ENCODE results near the gene SLC9A1. TPM values are rescaled to one million over a fixed set of nuclear protein-coding genes. Genes with fewer than 3 reads are reported as not detected.

The SLC9A1 gene
- total RNA-seq, 1 experiment from 2014 or later = 27.5 TPM

- H4K20me1 ChIP-seq (ENCODE audit: insufficient read depth) = no peaks in the 10 kb centered on the region
- H3K79me2 ChIP-seq (ENCODE audit: low read depth) = no peaks in the 10 kb centered on the region
- no peak overlapping the region for H3K4me3 ChIP-seq
- H3K4me1 ChIP-seq (replicated peaks; ENCODE audit: insufficient read depth) = no peaks in the 10 kb centered on the region
- ChIA-PET CTCF (interaction anchor here (0.6 kb wide), 2 partner anchors 26 to 96 kb away, joined by 4 to 10 read pairs; no protein-coding TSS in a partner anchor), POLR2A (ENCODE audit: unreplicated experiment) (interaction anchor here (0.6 kb wide), 1 partner anchor 532 kb away, joined by 4 read pairs; no protein-coding TSS in a partner anchor)
- intact Hi-C loops (cut with micrococcal nuclease; ENCODE audit: unreplicated experiment) = no loop called here
- no peak overlapping the region for H2AFZ ChIP-seq
- TF ChIP-seq CTCF (conservative IDR thresholded peaks at IDR 0.05) = no peak
- no peak for TF ChIP-seq EZH2 (IDR thresholded peaks at IDR 0.05; ENCODE audit: low read depth)
- H3K27ac ChIP-seq = no peak overlapping the region
- no peaks in the 10 kb centered on the region for H3K27me3 ChIP-seq (ENCODE audit: insufficient read depth, low read depth)
- H3K9me2 ChIP-seq (ENCODE audit: insufficient read depth) = no peaks in the 10 kb centered on the region
- no peak for DNase-seq
- H3F3A ChIP-seq (ENCODE audit: insufficient read depth, low read depth) = no peaks in the 10 kb centered on the region; the same call in 1 of the 2 replicates
- H3K36me3 ChIP-seq (ENCODE audit: low read depth) = no peaks in the 10 kb centered on the region
- H3K9me3 ChIP-seq (ENCODE audit: insufficient read depth, low read depth) = no peaks in the 10 kb centered on the region
- BruUV-seq (replicated peaks) = no TSS peak
- H3K4me2 ChIP-seq = no peak overlapping the region
These were observed 83.9 kb downstream of the SLC9A1 start for GRCh38 chr1:27071049-27071416.

- intact Hi-C loops (cut with micrococcal nuclease; ENCODE audit: unreplicated experiment) = no loop called here
- no peak for DNase-seq
- no TSS peak for BruUV-seq (replicated peaks)
- H3K36me3 ChIP-seq (ENCODE audit: low read depth) = no peaks in the 10 kb centered on the region
- ChIA-PET POLR2A (ENCODE audit: unreplicated experiment) (no interaction called here), CTCF (interaction anchor here (0.6 kb wide), 2 partner anchors 26 to 95 kb away, joined by 4 to 10 read pairs; no protein-coding TSS in a partner anchor)
- H3K27ac ChIP-seq = no peak overlapping the region
- H2AFZ ChIP-seq = no peak overlapping the region
- H3F3A ChIP-seq (ENCODE audit: insufficient read depth, low read depth) = no peaks in the 10 kb centered on the region; the same call in 1 of the 2 replicates
- no peaks in the 10 kb centered on the region for H4K20me1 ChIP-seq (ENCODE audit: insufficient read depth)
- H3K9me2 ChIP-seq (ENCODE audit: insufficient read depth) = no peaks in the 10 kb centered on the region
- no peaks in the 10 kb centered on the region for H3K4me1 ChIP-seq (replicated peaks; ENCODE audit: insufficient read depth)
- no peak overlapping the region for H3K4me2 ChIP-seq
- H3K79me2 ChIP-seq (ENCODE audit: low read depth) = no peaks in the 10 kb centered on the region
- H3K27me3 ChIP-seq (ENCODE audit: insufficient read depth, low read depth) = no peaks in the 10 kb centered on the region
- no peak overlapping the region for H3K4me3 ChIP-seq
- H3K9me3 ChIP-seq (ENCODE audit: insufficient read depth, low read depth) = no peaks in the 10 kb centered on the region
- TF ChIP-seq EZH2 (IDR thresholded peaks at IDR 0.05; ENCODE audit: low read depth) (no peak), CTCF (conservative IDR thresholded peaks at IDR 0.05) (no peak)
These were observed 84.4 kb downstream of the SLC9A1 start for GRCh38 chr1:27070390-27071048.

GRCh38 chr1:27068922-27069321 lies 86.0 kb downstream of the SLC9A1 start:
- intact Hi-C loops (cut with micrococcal nuclease; ENCODE audit: unreplicated experiment) = no loop called here
- Histone ChIP-seq H3K27ac (no peak overlapping the region), H3K9me2 (ENCODE audit: insufficient read depth) (no peaks in the 10 kb centered on the region), H2AFZ (no peak overlapping the region), H3K4me1 (replicated peaks; ENCODE audit: insufficient read depth) (no peaks in the 10 kb centered on the region), H3K4me3 (no peak overlapping the region), H3K79me2 (ENCODE audit: low read depth) (no peaks in the 10 kb centered on the region), H3F3A (ENCODE audit: insufficient read depth, low read depth) (no peaks in the 10 kb centered on the region; the same call in 1 of the 2 replicates), H4K20me1 (ENCODE audit: insufficient read depth) (no peaks in the 10 kb centered on the region), H3K4me2 (no peak overlapping the region), H3K9me3 (ENCODE audit: insufficient read depth, low read depth) (no peaks in the 10 kb centered on the region), H3K27me3 (ENCODE audit: insufficient read depth, low read depth) (no peaks in the 10 kb centered on the region), H3K36me3 (ENCODE audit: low read depth) (no peaks in the 10 kb centered on the region)
- no TSS peak for BruUV-seq (replicated peaks)
- CTCF ChIA-PET = interaction anchor here (0.6 kb wide), 1 partner anchor 60 kb away, joined by 3 read pairs; no protein-coding TSS in a partner anchor
- POLR2A ChIA-PET (ENCODE audit: unreplicated experiment) = no interaction called here
- TF ChIP-seq EZH2 (IDR thresholded peaks at IDR 0.05; ENCODE audit: low read depth) = no peak
- no peak for DNase-seq
